ENCODE results near the gene SCFD2. TPM values are rescaled to one million over a fixed set of nuclear protein-coding genes. Genes with fewer than 3 reads are reported as not detected.
"Not testable (repeated sequence)": the region's sequence is repeated elsewhere in the genome, so short reads cannot be mapped to it uniquely, and the experiment has no call there.

SCFD2 gene
- total RNA-seq, 4 donors from 2014 or later = 12.7 to 23.7 (median 18.3) TPM

DNA sequence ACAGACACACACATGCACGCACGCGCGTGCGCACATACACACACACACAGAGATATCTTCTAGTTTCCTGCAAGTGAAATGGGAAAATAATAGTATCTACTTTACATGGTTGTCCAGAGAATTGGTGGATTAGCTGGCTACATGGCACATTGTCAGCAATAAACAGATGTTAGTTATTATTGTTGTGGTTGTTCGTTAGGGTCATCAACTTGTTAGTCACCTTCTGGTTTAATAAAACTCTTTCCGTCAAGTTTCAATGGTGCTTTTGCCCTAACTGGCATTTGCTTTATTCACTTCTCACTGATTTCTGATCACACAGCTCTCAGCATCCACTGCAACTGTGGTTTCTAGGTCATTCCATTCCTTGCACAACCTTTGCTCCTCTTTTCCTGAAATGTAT, 529.2 kb downstream of the SCFD2 start:
- 93% methylated on average over 7 of the region's 7 CpGs for WGBS, 2 donors (ENCODE audit: low coverage in 1 of 2)
- Histone ChIP-seq H3K9me3 (no peaks in the 10 kb centered on the region), H3K36me3 (no peaks in the 10 kb centered on the region), H3K4me1 (peaks cover 0 to 3% (median under 1%) of the 10 kb centered on the region in 4 donors), H3K27me3 (no peaks in the 10 kb centered on the region), H3K4me3 (no peak overlapping the region), H3K27ac (no peak overlapping the region)
- in situ Hi-C loops (cut with MboI; ENCODE audit: low pct_ligation_motif_present in 1 of 4, low pct_unique_long_range_greater_than_20kb in 1 of 4, low sequenced_read_pairs in 3 of 4) = no loop called here
- intact Hi-C loops (cut with DNase I; ENCODE audit: low total_unique reads) = no loop called here
- TF ChIP-seq EP300 (IDR thresholded peaks at IDR 0.05; ENCODE audit: low read depth) (no peak), POLR2AphosphoS5 (IDR thresholded peaks at IDR 0.05) (no peak)
- TF ChIP-seq, protein P1, sequence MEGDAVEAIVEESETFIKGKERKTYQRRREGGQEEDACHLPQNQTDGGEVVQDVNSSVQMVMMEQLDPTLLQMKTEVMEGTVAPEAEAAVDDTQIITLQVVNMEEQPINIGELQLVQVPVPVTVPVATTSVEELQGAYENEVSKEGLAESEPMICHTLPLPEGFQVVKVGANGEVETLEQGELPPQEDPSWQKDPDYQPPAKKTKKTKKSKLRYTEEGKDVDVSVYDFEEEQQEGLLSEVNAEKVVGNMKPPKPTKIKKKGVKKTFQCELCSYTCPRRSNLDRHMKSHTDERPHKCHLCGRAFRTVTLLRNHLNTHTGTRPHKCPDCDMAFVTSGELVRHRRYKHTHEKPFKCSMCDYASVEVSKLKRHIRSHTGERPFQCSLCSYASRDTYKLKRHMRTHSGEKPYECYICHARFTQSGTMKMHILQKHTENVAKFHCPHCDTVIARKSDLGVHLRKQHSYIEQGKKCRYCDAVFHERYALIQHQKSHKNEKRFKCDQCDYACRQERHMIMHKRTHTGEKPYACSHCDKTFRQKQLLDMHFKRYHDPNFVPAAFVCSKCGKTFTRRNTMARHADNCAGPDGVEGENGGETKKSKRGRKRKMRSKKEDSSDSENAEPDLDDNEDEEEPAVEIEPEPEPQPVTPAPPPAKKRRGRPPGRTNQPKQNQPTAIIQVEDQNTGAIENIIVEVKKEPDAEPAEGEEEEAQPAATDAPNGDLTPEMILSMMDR (IDR thresholded peaks at IDR 0.05) = no peak
- no peak for DNase-seq

DNA sequence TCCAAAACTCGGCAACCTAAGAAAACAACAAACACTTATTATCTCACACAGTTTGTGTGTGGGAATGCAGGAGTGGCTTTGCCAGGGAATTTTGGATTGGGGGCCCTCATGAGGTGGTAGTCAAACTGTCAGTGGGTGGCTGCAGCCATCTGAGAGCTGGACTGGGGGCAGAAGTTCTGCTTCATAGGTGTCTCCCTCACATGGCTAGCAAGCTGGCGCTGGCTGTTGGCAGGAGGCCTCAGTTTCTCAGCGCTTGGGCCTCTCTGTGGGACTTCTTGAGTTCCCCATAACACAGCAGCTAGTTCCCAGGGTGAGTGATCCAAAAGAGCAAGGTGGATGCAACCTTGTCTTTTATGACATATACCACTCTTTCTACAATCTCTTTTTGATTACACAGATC, 529.7 kb downstream of the SCFD2 start:
- TF ChIP-seq, protein P1 (IDR thresholded peaks at IDR 0.05) = no peak
- TF ChIP-seq EP300 (IDR thresholded peaks at IDR 0.05; ENCODE audit: low read depth) (no peak), POLR2AphosphoS5 (IDR thresholded peaks at IDR 0.05) (no peak), POLR2A (IDR thresholded peaks at IDR 0.05) (no peak)
- H3K4me3 ChIP-seq = no peak overlapping the region
- no peaks in the 10 kb centered on the region for H3K9me3 ChIP-seq
- in situ Hi-C loops (cut with MboI; ENCODE audit: low pct_ligation_motif_present in 1 of 4, low pct_unique_long_range_greater_than_20kb in 1 of 4, low sequenced_read_pairs in 3 of 4) (no loop called here), intact Hi-C loops (cut with DNase I; ENCODE audit: low total_unique reads) (no loop called here)
- no peak for DNase-seq
- H3K27me3 ChIP-seq = no peaks in the 10 kb centered on the region
- 91 to 92% methylated on average over 1 to 3 of the region's 3 CpGs for WGBS, 2 donors (ENCODE audit: low coverage in 1 of 2)
- H3K27ac ChIP-seq = no peak overlapping the region
- no peaks in the 10 kb centered on the region for H3K36me3 ChIP-seq
- H3K4me1 ChIP-seq = no peaks in the 10 kb centered on the region

DNA sequence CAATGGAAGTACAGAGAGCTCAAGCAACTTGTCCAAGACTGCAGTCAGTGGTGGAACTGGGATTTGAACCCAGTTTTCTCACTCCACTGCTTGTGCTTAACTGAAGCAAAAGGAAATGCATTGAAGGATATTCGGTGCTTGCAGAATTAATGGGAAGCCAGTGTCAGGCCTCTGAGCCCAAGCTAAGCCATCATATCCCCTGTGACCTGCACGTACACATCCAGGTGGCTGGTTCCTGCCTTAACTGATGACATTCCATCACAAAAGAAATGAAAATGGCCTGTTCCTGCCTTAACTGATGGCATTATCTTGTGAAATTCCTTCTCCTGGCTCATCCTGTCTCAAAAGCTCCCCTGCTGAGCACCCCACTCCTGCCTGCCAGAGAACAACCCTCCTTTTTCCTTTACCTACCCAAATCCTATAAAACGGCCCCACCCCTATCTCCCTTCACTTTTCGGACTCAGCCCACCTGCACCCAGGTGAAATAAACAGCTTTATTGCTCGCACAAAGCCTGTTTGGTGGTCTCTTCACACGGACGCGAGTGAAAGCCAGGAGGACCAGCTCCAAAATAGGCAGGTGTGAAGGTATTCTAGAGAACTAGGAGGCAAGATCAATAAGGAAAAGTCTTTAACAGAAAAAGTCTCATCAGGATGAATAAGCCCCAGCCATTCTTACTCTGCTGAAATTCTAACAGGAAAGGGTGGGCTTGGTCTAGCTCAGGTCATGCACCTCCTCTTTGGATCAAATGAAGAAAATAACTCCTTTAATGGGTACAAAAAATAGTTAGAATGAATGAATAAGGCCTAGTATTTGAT, 531.0 kb downstream of the SCFD2 start:
- intact Hi-C loops (cut with DNase I; ENCODE audit: low total_unique reads); H3K9me3 ChIP-seq; in situ Hi-C loops (cut with MboI; ENCODE audit: low pct_ligation_motif_present in 1 of 4, low pct_unique_long_range_greater_than_20kb in 1 of 4, low sequenced_read_pairs in 3 of 4); H3K4me1 ChIP-seq; H3K36me3 ChIP-seq; H3K27me3 ChIP-seq; DNase-seq; H3K27ac ChIP-seq; H3K4me3 ChIP-seq: not testable (repeated sequence)
- 87 to 91% methylated on average over 6 to 8 of the region's 8 CpGs for WGBS, 2 donors (ENCODE audit: low coverage in 1 of 2)

DNA sequence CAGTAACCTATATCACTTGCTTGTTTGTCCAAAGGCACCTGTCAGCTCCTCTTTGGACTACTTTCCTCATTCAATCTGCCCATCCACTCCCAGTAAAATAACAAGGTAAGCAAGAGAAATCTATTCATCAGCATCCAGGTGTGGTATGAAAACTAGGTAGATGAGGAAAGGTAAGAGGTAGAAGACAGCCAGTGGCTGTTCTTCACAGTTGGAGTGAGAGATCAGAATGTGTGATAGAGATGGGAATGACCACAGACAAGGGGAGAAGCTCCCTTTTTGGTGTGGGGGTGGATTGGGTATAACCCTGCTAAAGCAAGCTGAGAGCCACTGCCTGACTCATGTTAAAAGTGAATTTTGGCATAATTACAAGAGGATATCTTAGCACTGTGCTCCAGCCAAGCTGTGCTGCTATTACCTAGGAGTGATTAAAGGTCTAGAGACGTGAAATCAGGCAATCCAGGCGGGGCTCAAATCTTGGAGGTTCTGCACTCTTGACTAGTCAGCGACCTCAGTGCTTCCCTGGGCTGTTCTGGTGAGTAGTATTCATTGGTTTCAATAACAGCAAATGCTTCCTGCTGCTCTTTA, 531.8 kb downstream of the SCFD2 start:
- in situ Hi-C loops (cut with MboI; ENCODE audit: low pct_ligation_motif_present in 1 of 4, low pct_unique_long_range_greater_than_20kb in 1 of 4, low sequenced_read_pairs in 3 of 4) = no loop called here
- Histone ChIP-seq H3K36me3 (no peaks in the 10 kb centered on the region), H3K27me3 (no peaks in the 10 kb centered on the region), H3K27ac (no peak overlapping the region), H3K4me3 (no peak overlapping the region), H3K4me1 (no peaks in the 10 kb centered on the region), H3K9me3 (no peaks in the 10 kb centered on the region)
- intact Hi-C loops (cut with DNase I; ENCODE audit: low total_unique reads) = no loop called here
- no peak for DNase-seq
- TF ChIP-seq POLR2AphosphoS5 (IDR thresholded peaks at IDR 0.05) = no peak
- WGBS, 2 donors (ENCODE audit: low coverage in 1 of 2) = 56 to 67% methylated on average over 3 of the region's 3 CpGs

DNA sequence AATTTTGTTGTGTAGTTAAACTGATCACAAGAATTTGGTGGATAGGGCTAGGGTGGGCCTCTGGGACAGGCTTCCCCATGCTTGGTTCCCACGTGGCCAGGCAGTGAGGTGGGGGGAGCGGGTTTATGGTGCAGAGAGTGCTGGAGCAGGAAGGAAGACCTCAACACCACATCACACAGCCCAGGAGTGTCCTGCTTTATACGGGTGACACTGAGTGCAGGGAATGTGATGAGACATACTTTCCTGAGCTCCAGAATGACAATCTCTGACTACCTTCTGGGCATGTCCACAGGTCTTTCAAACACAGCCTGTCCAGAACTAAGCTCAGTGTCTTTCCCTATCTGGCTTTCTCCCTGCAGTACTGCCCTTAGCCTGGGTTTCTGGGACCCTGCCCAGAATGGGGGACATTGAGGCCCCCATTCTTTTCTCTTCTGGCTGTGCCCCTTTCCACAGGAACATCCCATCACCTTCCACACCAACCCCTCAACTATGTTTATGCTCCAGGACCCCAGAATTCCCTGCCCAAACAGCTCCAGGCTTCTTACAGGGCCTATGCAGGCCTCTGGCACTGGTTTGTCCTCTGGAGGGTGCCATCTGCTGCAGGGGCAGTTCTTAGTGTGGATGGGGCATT, 540.3 kb downstream of the SCFD2 start:
- no peaks in the 10 kb centered on the region for H3K36me3 ChIP-seq
- no peak for DNase-seq
- no peaks in the 10 kb centered on the region for H3K27me3 ChIP-seq
- peaks cover 0 to 11% (median 0%) of the 10 kb centered on the region in 4 donors for H3K4me1 ChIP-seq
- 45% methylated on average over 3 of the region's 3 CpGs; no CpG with 5 or more reads in 1 of the 2 donors for WGBS, 2 donors (ENCODE audit: low coverage in 1 of 2)
- TF ChIP-seq, protein P1 (IDR thresholded peaks at IDR 0.05) = no peak
- TF ChIP-seq POLR2A (IDR thresholded peaks at IDR 0.05) = no peak
- TF ChIP-seq POLR2AphosphoS5 (IDR thresholded peaks at IDR 0.05) = no peak
- TF ChIP-seq EP300 (IDR thresholded peaks at IDR 0.05; ENCODE audit: low read depth) = no peak
- no peaks in the 10 kb centered on the region for H3K9me3 ChIP-seq
- H3K4me3 ChIP-seq = no peak overlapping the region
- H3K27ac ChIP-seq = no peak overlapping the region
- intact Hi-C loops (cut with DNase I; ENCODE audit: low total_unique reads) (no loop called here), in situ Hi-C loops (cut with MboI; ENCODE audit: low pct_ligation_motif_present in 1 of 4, low pct_unique_long_range_greater_than_20kb in 1 of 4, low sequenced_read_pairs in 3 of 4) (no loop called here)
